GM12875 (cell line): Measurements from ENCODE around the gene ATP11A.

Source experiments
- H3K4me3 ChIP-seq: one replicate; pipeline ENCODE4 v1.5.1; 2011; ENCODE audit warnings: low read depth, low read length, control low read depth
- TF ChIP-seq, protein P1 (sequence below): IDR thresholded peaks from 2 replicates; pipeline ENCODE4 v1.5.1; 2011; ENCODE audit warnings: low read depth, mild to moderate bottlenecking, control low read depth, inconsistent platforms, low read length, moderate library complexity, borderline replicate concordance; ENCODE audit not compliant: insufficient read depth

ATP11A gene

GRCh38 chr13:112851107-112852038 is 161.5 kb downstream of the ATP11A start:
- no peak overlapping the region for H3K4me3 ChIP-seq
- TF ChIP-seq, protein P1, sequence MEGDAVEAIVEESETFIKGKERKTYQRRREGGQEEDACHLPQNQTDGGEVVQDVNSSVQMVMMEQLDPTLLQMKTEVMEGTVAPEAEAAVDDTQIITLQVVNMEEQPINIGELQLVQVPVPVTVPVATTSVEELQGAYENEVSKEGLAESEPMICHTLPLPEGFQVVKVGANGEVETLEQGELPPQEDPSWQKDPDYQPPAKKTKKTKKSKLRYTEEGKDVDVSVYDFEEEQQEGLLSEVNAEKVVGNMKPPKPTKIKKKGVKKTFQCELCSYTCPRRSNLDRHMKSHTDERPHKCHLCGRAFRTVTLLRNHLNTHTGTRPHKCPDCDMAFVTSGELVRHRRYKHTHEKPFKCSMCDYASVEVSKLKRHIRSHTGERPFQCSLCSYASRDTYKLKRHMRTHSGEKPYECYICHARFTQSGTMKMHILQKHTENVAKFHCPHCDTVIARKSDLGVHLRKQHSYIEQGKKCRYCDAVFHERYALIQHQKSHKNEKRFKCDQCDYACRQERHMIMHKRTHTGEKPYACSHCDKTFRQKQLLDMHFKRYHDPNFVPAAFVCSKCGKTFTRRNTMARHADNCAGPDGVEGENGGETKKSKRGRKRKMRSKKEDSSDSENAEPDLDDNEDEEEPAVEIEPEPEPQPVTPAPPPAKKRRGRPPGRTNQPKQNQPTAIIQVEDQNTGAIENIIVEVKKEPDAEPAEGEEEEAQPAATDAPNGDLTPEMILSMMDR, result no peak

GRCh38 chr13:112852392-112852791 is 162.6 kb downstream of the ATP11A start:
- TF ChIP-seq, protein P1, result no peak

DNA sequence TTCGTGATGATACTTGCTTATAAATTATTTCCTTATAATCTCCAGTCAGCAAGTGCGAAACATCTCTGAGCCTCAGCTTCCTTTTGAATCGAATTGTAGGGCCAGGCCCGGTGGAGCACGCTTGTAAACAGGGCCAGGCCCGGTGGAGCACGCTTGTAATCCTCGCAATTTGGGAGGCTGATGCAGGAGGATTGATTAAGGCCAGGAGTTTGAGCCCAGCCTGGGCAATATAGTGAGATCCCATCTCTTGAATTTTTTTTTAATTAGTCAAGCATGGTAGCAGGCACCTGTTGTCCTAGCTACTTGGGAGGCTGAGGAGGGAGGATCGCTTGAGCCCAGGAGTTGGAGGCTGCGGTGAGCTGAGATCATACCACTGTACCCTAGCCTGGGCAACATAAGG is 163.0 kb downstream of the ATP11A start:
- TF ChIP-seq, protein P1, result no peak
- no peak overlapping the region for H3K4me3 ChIP-seq

More at GRCh38 chr13:112852392-112852791, 162.6 kb downstream of the ATP11A start:
- no peak overlapping the region for H3K4me3 ChIP-seq

GRCh38 chr13:112854321-112854720 is 164.5 kb downstream of the ATP11A start:
- TF ChIP-seq, protein P1, result no peak
- no peak overlapping the region for H3K4me3 ChIP-seq

DNA sequence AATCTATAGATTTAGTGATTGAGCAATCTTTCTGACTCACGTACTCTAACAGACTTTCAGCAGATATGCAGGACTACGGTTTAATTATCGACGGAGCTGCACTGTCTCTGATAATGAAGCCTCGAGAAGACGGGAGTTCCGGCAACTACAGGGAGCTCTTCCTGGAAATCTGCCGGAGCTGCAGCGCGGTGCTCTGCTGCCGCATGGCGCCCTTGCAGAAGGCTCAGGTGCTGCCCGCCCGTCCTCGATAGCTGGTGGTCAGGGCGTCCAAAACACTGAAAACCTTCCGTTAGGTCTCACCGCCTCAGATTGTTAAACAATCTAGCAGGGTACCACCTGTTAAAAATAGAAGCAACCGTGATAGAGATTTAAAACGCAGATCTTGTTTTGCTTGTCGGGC is 166.0 kb downstream of the ATP11A start:
- no peak overlapping the region for H3K4me3 ChIP-seq
- TF ChIP-seq, protein P1, result no peak

- TF ChIP-seq, protein P1, result no peak
- H3K4me3 ChIP-seq, result no peak overlapping the region
Observed at GRCh38 chr13:112857914-112858490, 168.2 kb downstream of the ATP11A start.
